ENCODE measurements around the gene PPP1R14C.

- TF ChIP-seq EZH2 (IDR thresholded peaks at IDR 0.05), result no peak
- no peak for TF ChIP-seq CTCF (IDR thresholded peaks at IDR 0.05)
Measured at GRCh38 chr6:150230832-150231524, 88.1 kb downstream of the PPP1R14C start.

All from neural progenitor cell (in vitro differentiated cells).